GM21723 (cell line): Measurements from ENCODE around the gene CLTC.

ENCODE experiments used
- ATAC-seq: cut with Tn5 transposase; IDR thresholded peaks from one replicate; pipeline ENCODE4 v1.9.1; 2021; ENCODE audit warnings: mild to moderate bottlenecking, moderate library complexity; ENCODE audit not compliant: unreplicated experiment

CLTC gene

DNA sequence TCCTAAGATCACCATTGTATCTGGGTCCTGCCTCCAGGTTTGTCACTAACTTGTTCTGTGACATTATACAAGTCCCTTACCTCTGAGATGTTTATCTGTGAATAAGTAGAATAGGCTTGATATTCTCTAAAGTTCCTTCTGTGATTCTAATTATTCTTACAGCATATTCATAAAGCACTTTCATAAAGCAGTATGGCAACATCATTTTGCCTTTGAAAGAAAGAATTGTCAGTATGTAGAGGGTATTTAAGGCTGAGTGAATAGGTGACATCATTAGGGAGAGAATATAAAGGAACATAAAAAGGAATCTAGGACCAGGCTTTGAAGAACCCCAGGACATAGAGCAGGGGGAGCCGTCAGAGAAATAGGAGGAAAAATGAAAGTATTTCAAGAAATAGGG, 103.3 kb downstream of the CLTC start:
- ATAC-seq: no peak

DNA sequence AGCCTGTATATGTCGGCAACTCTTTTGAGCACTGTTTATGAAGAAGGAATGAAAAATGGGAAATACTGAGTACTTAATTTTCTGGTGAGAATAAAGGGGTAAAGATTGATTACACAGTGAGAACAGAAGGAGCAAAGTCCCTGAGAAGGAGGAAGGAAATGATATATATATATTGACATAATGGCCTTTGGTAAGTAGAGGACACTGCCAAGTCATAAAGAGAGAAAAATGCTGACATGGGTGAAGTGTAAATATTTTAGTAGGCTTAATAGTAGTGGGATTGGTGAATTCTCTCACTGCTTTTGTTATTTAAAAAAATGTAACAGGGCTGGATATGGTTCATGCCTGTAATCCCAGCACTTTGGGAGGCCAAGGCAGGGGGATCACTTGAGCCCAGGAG, 103.9 kb downstream of the CLTC start:
- no peak for ATAC-seq

DNA sequence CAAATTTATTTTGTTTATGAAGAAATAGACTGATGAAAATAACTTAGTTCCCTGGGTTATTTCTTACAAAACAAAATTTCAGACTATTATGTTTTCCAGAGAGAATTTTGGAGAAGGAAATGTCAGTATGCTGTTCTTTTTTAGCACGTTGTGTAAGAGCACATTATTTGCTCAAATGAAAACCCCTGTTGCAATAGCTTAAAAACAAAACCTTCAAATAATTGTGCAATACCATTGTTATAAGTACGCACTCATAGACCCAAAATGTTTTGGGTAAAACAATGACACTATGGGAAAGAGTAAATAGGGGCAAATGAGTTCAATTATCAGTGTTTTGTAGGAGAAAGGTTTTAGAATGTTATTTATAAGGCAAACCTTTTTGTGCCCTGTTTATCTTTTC, 106.0 kb downstream of the CLTC start:
- no peak for ATAC-seq

DNA sequence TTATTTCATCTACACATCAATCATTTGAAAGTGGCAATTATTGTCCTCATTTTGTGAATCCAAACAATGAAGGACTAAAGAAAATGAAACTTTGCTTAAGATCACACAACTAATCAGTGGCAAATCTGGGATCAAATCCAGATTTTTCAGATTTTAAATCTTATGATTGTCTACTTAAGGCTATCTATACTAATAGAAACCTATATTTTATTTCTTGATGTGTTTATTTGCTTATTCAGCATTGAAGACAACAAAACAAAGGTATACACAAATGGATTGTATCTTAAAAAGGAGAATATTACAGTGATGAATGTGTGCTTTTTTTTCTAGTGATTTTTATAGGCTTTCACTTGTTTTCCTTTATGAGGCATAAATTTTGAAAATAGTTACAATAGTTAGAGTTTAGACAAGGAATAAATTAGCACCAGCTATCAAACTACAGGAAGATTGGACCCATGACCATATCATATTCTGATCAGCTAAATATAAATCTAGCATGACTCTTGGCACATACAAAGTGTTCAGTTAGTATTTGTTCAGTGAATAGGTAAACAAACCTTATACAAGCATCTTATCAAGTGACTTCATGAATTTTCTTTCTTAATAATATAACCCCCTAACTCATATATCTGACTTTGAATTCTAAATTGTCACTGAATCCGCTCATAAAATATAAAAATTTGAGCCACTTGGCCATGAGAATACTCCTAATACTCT, 108.3 kb downstream of the CLTC start:
- ATAC-seq: no peak

DNA sequence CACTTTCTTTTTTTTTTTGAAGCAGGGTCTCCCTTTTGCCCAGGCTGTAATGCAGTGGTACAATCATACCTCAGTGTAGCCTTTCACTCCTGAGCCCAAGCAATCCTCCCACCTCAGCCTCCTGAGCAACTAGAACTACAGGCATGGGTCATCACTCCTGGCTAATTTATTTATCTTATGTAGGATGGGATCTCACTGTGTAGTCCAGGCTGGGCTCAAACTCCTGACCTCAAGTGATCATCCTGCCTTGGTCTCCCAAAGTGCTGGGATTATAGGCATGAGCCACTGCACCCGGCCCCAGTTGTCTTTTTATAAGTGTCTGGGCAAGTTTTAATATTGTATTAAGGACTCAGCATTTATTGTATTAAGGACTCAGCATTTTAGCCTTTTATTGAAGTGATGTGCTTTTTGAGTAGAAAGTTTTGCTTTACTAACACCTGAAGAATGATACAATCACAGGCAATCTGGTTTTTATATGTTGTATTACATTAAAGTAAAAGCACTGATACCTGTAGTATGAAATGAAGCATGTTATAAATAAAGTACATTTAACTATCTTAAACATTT, 110.7 kb downstream of the CLTC start:
- no peak for ATAC-seq

DNA sequence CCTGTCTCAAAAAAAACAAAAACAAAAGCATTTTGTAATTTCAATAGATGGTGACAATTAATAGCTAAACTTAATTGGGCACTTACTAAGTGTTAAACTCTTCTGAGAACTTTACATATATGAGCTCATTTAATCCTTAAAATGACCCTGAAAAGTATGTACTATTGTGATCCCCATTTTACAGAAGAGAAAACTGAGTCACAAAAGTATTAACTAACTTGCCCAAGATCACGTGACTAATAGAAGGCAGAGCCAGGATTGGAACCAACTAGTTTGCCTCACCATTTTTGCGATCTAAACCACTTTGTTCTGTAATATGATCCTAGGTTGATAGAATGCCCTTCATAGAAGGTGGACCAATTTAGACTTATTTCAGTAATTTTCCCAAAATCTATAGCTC, 114.0 kb downstream of the CLTC start:
- no peak for ATAC-seq

DNA sequence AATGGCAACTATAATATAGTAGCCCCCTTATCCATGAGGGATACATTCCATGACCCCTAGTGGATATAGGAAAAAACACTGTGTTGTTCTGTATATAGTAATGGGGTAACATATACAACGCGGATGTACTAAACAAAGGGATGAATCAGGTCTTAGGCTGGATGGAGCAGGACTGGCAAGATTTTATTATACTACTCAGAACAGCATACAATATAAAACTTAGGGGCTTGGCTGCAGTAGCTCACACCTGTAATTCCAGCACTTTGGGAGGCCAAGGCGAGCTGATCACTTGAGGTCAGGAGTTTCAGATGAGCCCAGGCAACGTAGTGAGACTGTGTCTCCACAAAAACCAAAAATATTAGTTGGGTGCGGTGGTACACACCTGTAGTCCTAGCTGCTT, 114.5 kb downstream of the CLTC start:
- no peak for ATAC-seq

DNA sequence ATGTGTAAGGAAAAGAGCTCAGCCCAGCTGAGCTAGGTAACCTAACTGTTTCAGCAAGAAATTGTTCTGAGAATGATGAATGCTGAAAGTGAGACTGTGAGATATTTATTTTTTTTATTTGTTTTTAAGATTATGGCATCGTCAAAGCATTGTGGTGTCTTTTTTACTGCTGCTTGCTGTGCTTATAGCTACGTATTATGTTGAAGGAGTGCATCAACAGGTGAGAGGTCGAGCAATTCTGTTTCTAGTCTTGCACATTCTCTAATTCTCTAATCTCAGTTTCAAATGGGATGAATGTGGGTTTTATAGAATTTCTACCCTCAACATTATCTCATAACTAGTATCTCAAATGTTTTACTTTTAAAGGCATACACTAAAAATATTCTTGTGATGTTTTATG, 117.6 kb downstream of the CLTC start:
- ATAC-seq: no peak

DNA sequence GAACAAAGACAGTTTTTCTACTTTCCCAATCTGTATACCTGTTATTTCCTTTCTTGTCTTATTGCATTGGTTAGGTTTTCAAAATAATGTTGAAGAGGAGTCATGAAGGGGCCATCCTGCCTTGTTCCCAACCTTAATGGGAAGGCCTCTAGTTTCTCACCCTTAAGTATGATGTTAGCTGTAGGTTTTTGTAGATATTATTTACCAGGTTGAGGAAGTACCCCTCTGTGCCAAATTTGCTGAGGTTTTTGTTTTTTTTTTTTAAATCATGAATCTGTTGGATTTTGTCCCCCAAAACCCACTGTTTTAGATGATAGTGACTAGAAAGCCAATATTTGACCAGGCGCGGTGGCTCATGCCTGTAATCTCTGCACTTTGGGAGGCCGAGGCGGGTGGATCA, 124.1 kb downstream of the CLTC start:
- ATAC-seq: no peak

DNA sequence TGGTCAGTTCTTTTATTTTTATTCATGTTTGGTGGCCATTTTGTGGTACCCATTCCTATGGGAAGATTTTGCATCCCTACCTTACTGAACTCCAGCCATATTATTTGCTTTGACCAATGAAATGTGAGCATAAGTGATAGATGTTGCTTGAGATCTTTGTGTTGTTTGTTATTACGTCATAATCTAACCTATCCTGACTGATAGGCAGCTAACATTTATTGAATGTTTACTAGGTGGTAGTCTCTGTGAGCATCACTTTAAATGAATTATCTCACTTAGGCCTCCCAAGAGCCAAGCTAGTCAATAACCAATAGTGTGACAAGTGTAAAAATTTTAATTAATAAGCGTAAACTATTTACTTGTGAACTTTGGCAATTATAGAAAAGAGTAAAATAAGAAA, 125.3 kb downstream of the CLTC start:
- ATAC-seq: no peak
